WTC11 (cell line): ENCODE measurements around the gene MRAS. TPM values are rescaled to one million over a fixed set of nuclear protein-coding genes. Genes with fewer than 3 reads are reported as not detected.
A peak's percentile ranks its signal among the peaks of the same experiment; 100 is the strongest.

ENCODE experiments used
- ATAC-seq: fragments of 200-7000 bp; cut with Tn5 transposase; 2 replicates; pipeline ENCODE4 v1.10.0; 2021; ENCODE audit warnings: mild to moderate bottlenecking, moderate library complexity
- Bru-seq: library from RNA; stranded (reverse); fragments of 400-500 nt; gene quantifications from one replicate; lab custom pipeline; 2021; lab: Mats Ljungman, UMichigan
- CTCF ChIA-PET: fragments of 300-600 bp; sonication (Branson Sonifier 250); formaldehyde crosslinking; loops from one replicate; lab custom pipeline; 2021; ENCODE audit warnings: antibody characterized with exemption; lab: Charles Lee
- POLR2A ChIA-PET: fragments of 350-600 bp; sonication (Branson Sonifier 250); formaldehyde crosslinking; loops from one replicate; lab custom pipeline; 2021; ENCODE audit warnings: antibody characterized with exemption; lab: Charles Lee
- DNase-seq: peaks from one replicate; pipeline ENCODE4 v3.0.0; 2021; ENCODE audit warnings: low spot score
- H3K27ac Mint-ChIP-seq: 2 replicates; pipeline ENCODE4 v1.8.0; 2021; ENCODE audit warnings: mixed read lengths
- H3K27me3 Mint-ChIP-seq: 2 replicates; pipeline ENCODE4 v1.8.0; 2021; ENCODE audit warnings: low read depth, mild to moderate bottlenecking, moderate library complexity, mixed read lengths
- H3K36me3 Mint-ChIP-seq: 2 replicates; pipeline ENCODE4 v1.8.0; 2021; ENCODE audit warnings: mixed read lengths
- H3K4me1 Mint-ChIP-seq: 2 replicates; pipeline ENCODE4 v1.8.0; 2022; ENCODE audit warnings: mixed read lengths
- H3K4me3 Mint-ChIP-seq: 2 replicates; pipeline ENCODE4 v1.8.0; 2021; ENCODE audit warnings: mild to moderate bottlenecking, moderate library complexity, mixed read lengths
- H3K9me3 Mint-ChIP-seq: 2 replicates; pipeline ENCODE4 v1.8.0; 2021; ENCODE audit warnings: mixed read lengths
- ATF1 ChIP-seq: sonication (generic); formaldehyde crosslinking; IDR thresholded peaks from 2 replicates; pipeline ENCODE4 v1.8.1; 2023; ENCODE audit warnings: mild to moderate bottlenecking, moderate library complexity, missing genetic modification reagents
- E2F1 ChIP-seq: sonication (generic); formaldehyde crosslinking; IDR thresholded peaks from 2 replicates; pipeline ENCODE4 v1.8.0; 2022; ENCODE audit warnings: mild to moderate bottlenecking, missing genetic modification reagents
- ELF4 ChIP-seq: sonication (generic); formaldehyde crosslinking; IDR thresholded peaks from 2 replicates; pipeline ENCODE4 v1.8.1; 2022; ENCODE audit warnings: low read depth, mild to moderate bottlenecking, moderate library complexity, missing genetic modification reagents
- EMX1 ChIP-seq: fragments of 250-450 bp; sonication (Bioruptor Pico); IDR thresholded peaks from 2 replicates; pipeline ENCODE4 v1.8.0; 2021; ENCODE audit warnings: mild to moderate bottlenecking
- ERG ChIP-seq: fragments of 250-450 bp; sonication (Bioruptor Pico); IDR thresholded peaks from 2 replicates; pipeline ENCODE4 v1.8.0; 2021; ENCODE audit warnings: mild to moderate bottlenecking
- ETV6 ChIP-seq: sonication (generic); formaldehyde crosslinking; IDR thresholded peaks from 2 replicates; pipeline ENCODE4 v1.8.1; 2022; ENCODE audit warnings: mild to moderate bottlenecking, missing genetic modification reagents
- FOXK1 ChIP-seq: sonication (generic); formaldehyde crosslinking; IDR thresholded peaks from 2 replicates; pipeline ENCODE4 v1.8.0; 2022; ENCODE audit warnings: mild to moderate bottlenecking, moderate library complexity, missing genetic modification reagents
- FOXP1 ChIP-seq: sonication (generic); formaldehyde crosslinking; IDR thresholded peaks from 2 replicates; pipeline ENCODE4 v1.8.0; 2022; ENCODE audit warnings: missing genetic modification reagents, mild to moderate bottlenecking, moderate library complexity, borderline replicate concordance
- GRHL2 ChIP-seq: fragments of 250-450 bp; sonication (Bioruptor Pico); IDR thresholded peaks from 2 replicates; pipeline ENCODE4 v1.8.0; 2022; ENCODE audit warnings: mild to moderate bottlenecking, moderate library complexity; ENCODE audit not compliant: insufficient replicate concordance, severe bottlenecking
- HMGXB4 ChIP-seq: sonication (generic); formaldehyde crosslinking; IDR thresholded peaks from 2 replicates; pipeline ENCODE4 v1.8.1; 2023; ENCODE audit warnings: mild to moderate bottlenecking, moderate library complexity, missing genetic modification reagents
- IRF2 ChIP-seq: sonication (generic); formaldehyde crosslinking; IDR thresholded peaks from 2 replicates; pipeline ENCODE4 v1.8.0; 2022; ENCODE audit warnings: low read depth, missing genetic modification reagents, borderline replicate concordance
- MAX ChIP-seq: sonication (generic); formaldehyde crosslinking; IDR thresholded peaks from 2 replicates; pipeline ENCODE4 v1.8.0; 2022; ENCODE audit warnings: mild to moderate bottlenecking, missing genetic modification reagents
- SMAD4 ChIP-seq: sonication (generic); formaldehyde crosslinking; IDR thresholded peaks from 2 replicates; pipeline ENCODE4 v1.8.0; 2022; ENCODE audit warnings: mild to moderate bottlenecking, missing genetic modification reagents
- SP1 ChIP-seq: sonication (generic); formaldehyde crosslinking; conservative IDR thresholded peaks from 2 replicates; pipeline ENCODE4 v1.8.1; 2022; ENCODE audit warnings: missing genetic modification reagents
- TCF7 ChIP-seq: sonication (generic); formaldehyde crosslinking; IDR thresholded peaks from 2 replicates; pipeline ENCODE4 v1.8.0; 2022; ENCODE audit warnings: mild to moderate bottlenecking, low read depth, missing genetic modification reagents, moderate library complexity
- TEAD1 ChIP-seq: sonication (generic); formaldehyde crosslinking; IDR thresholded peaks from 2 replicates; pipeline ENCODE4 v1.8.0; 2022; ENCODE audit warnings: mild to moderate bottlenecking, missing genetic modification reagents
- USF1 ChIP-seq: sonication (generic); formaldehyde crosslinking; IDR thresholded peaks from 2 replicates; pipeline ENCODE4 v1.8.0; 2022; ENCODE audit warnings: mild to moderate bottlenecking, missing genetic modification reagents
- ZBTB43 ChIP-seq: sonication (generic); formaldehyde crosslinking; IDR thresholded peaks from 2 replicates; pipeline ENCODE4 v1.8.1; 2023; ENCODE audit warnings: mild to moderate bottlenecking, missing genetic modification reagents
- ZNF423 ChIP-seq: fragments of 250-450 bp; sonication (Bioruptor Pico); IDR thresholded peaks from 2 replicates; pipeline ENCODE4 v2.1.2; 2022; ENCODE audit warnings: mild to moderate bottlenecking, moderate library complexity
- long read RNA-seq, 3 experiments: library from RNA in 1 of 3; library from capped mRNA in 1 of 3; library from polyadenylated mRNA in 1 of 3; unstranded in 2 of 3; stranded (forward) in 1 of 3; transcript quantifications; one replicate each; pipeline ENCODE4 v2.0.0, GENCODE V29; 2021
- total RNA-seq: library from RNA; stranded (reverse); gene quantifications from 3 replicates; pipeline ENCODE4 v1.2.3, GENCODE V29; 2021

Gene MRAS
- total RNA-seq (11.1 to 14.8 TPM (median 11.7 TPM) in 3 replicates), Bru-seq, nascent RNA (percentile 51 among the genes with signal in this experiment)
- long read RNA-seq, experiment 1, full-length matches to known transcripts = 24 of 47 reads
- long read RNA-seq, experiment 1, partial matches to known transcripts = 1 of 47 reads
- long read RNA-seq, experiment 1, other reads (novel, unspliced or antisense) = 22 of 47 reads
- long read RNA-seq, experiment 2, full-length matches to known transcripts = 2 of 6 reads
- long read RNA-seq, experiment 2, partial matches to known transcripts = 0 of 6 reads
- long read RNA-seq, experiment 2, other reads (novel, unspliced or antisense) = 4 of 6 reads
- long read RNA-seq, experiment 3, full-length matches to known transcripts = 2 of 3 reads
- long read RNA-seq, experiment 3, partial matches to known transcripts = 0 of 3 reads
- long read RNA-seq, experiment 3, other reads (novel, unspliced or antisense) = 1 of 3 reads

- ATAC-seq = peak; percentile 76
- Mint-ChIP-seq H3K27me3 (peaks cover 15% of the 10 kb centered on the region), H3K27ac (peak within 1 kb of the TSS; percentile 90), H3K36me3 (no peaks in the 10 kb centered on the region), H3K4me3 (peak within 1 kb of the TSS; percentile 93), H3K4me1 (peaks cover 17% of the 10 kb centered on the region), H3K9me3 (peaks cover 6% of the 10 kb centered on the region; the same call in 1 of the 2 replicates)
- DNase-seq = peak; percentile 79
- POLR2A ChIA-PET = interaction anchor here (0.7 to 1.1 kb wide), 2 partner anchors 12 to 86 kb away, joined by 3 to 4 read pairs; partner anchors contain the start of gene ESYT3
- TF ChIP-seq TEAD1 (CRISPR knock-in tag) (0 out of 2 replicates have a peak, but pooled peaks have one; percentile 48), HMGXB4 (CRISPR knock-in tag) (peak; percentile 54), ZNF423 (CRISPR knock-in tag) (peak; percentile 81; the same call in 1 of the 2 replicates), FOXP1 (CRISPR knock-in tag) (peak; percentile 40; the same call in 1 of the 2 replicates), ETV6 (no peak), SP1 (CRISPR knock-in tag) (0 out of 2 replicates have a peak, but pooled peaks have one; percentile 22), ERG (no peak), ATF1 (CRISPR knock-in tag) (no peak), FOXK1 (CRISPR knock-in tag) (peak; percentile 2; the same call in 1 of the 2 replicates), MAX (CRISPR knock-in tag) (peak; percentile 54), EMX1 (CRISPR knock-in tag) (no peak)
- CTCF ChIA-PET = interaction anchor here (0.5 to 1.6 kb wide), 17 partner anchors 12 to 567 kb away, joined by 3 to 14 read pairs (median 4); partner anchors contain the start of gene ESYT3
These were observed at the start of gene MRAS for GRCh38 chr3:138347960-138348753. MRAS (plus strand) TSS chr3:138348579; CDS start chr3:138372884, 24,305 bp downstream.

GRCh38 chr3:138300647-138301046, 47.7 kb upstream of the MRAS start:
- ChIA-PET CTCF (interaction anchor here (1.0 to 1.1 kb wide), 2 partner anchors 28 to 185 kb away, joined by 3 to 4 read pairs; partner anchors contain the start of gene DZIP1L), POLR2A (no interaction called here)
- Mint-ChIP-seq H3K4me1 (no peaks in the 10 kb centered on the region), H3K9me3 (no peaks in the 10 kb centered on the region), H3K4me3 (no peak overlapping the region), H3K36me3 (peaks cover 22% of the 10 kb centered on the region), H3K27me3 (no peaks in the 10 kb centered on the region; the same call in 1 of the 2 replicates), H3K27ac (no peak overlapping the region)
- TF ChIP-seq SMAD4 (CRISPR knock-in tag) (no peak), TCF7 (CRISPR knock-in tag) (no peak), ELF4 (CRISPR knock-in tag) (no peak)
- ATAC-seq (no peak), DNase-seq (no peak)

- Mint-ChIP-seq H3K36me3 (peaks cover 16% of the 10 kb centered on the region), H3K9me3 (peaks cover 13% of the 10 kb centered on the region), H3K4me1 (no peaks in the 10 kb centered on the region), H3K27me3 (peaks cover 15% of the 10 kb centered on the region), H3K4me3 (no peak overlapping the region), H3K27ac (no peak overlapping the region)
- ChIA-PET CTCF (interaction anchor here (0.9 to 1.4 kb wide), 2 partner anchors 25 to 620 kb away, joined by 3 to 5 read pairs; no protein-coding TSS in a partner anchor), POLR2A (no interaction called here)
- DNase-seq = no peak
- ATAC-seq = no peak
- TF ChIP-seq E2F1 (no peak), TCF7 (CRISPR knock-in tag) (no peak), ZBTB43 (no peak), GRHL2 (CRISPR knock-in tag) (no peak), SP1 (CRISPR knock-in tag) (no peak), IRF2 (CRISPR knock-in tag) (no peak), USF1 (no peak), FOXK1 (CRISPR knock-in tag) (no peak), SMAD4 (CRISPR knock-in tag) (no peak)
These were observed 44.9 kb upstream of the MRAS start for GRCh38 chr3:138303474-138303873.
